Karpas-422 (cell line): ENCODE data around the gene NTSR1. TPM values are rescaled to one million over a fixed set of nuclear protein-coding genes. Genes with fewer than 3 reads are reported as not detected.

Source experiments
- DNase-seq: peaks from one replicate; pipeline ENCODE4 v3.0.0-alpha.2; 2015
- H2AFZ ChIP-seq: fragments of 200-600 bp; sonication (generic); 2 replicates; pipeline ENCODE4 v1.6.1; 2014; ENCODE audit warnings: antibody characterized with exemption, low read length, mixed read lengths
- H3K27ac ChIP-seq: fragments of 200-600 bp; sonication (generic); 2 replicates; pipeline ENCODE4 v1.5.1; 2014; ENCODE audit warnings: mild to moderate bottlenecking, low read length, moderate library complexity
- H3K27me3 ChIP-seq: fragments of 200-600 bp; sonication (generic); 2 replicates; pipeline ENCODE4 v1.6.1; 2014; ENCODE audit warnings: low read length, mixed read lengths
- H3K36me3 ChIP-seq: fragments of 200-600 bp; sonication (generic); 2 replicates; pipeline ENCODE4 v1.6.1; 2014; ENCODE audit warnings: low read length, mixed read lengths; ENCODE audit not compliant: insufficient read depth
- H3K4me1 ChIP-seq: fragments of 200-600 bp; sonication (generic); 2 replicates; pipeline ENCODE4 v1.6.1; 2014; ENCODE audit warnings: mild to moderate bottlenecking, low read length, mixed read lengths
- H3K4me2 ChIP-seq: fragments of 200-600 bp; sonication (generic); 2 replicates; pipeline ENCODE4 v1.6.1; 2014; ENCODE audit warnings: low read length, low read depth, mild to moderate bottlenecking; ENCODE audit not compliant: poor library complexity, severe bottlenecking
- H3K4me3 ChIP-seq: fragments of 200-600 bp; sonication (generic); 2 replicates; pipeline ENCODE4 v1.5.1; 2014; ENCODE audit warnings: mild to moderate bottlenecking, antibody characterized with exemption, low read length, mixed read lengths
- H3K79me2 ChIP-seq: fragments of 200-600 bp; sonication (generic); 2 replicates; pipeline ENCODE4 v1.6.1; 2014; ENCODE audit warnings: mild to moderate bottlenecking, low read length, mixed read lengths
- H3K9ac ChIP-seq: fragments of 200-600 bp; sonication (generic); 2 replicates; pipeline ENCODE4 v1.6.0; 2014; ENCODE audit warnings: low read length
- H3K9me2 ChIP-seq: fragments of 200-600 bp; sonication (generic), shearing (Covaris generic); replicated peaks from 2 replicates; pipeline ENCODE4 v1.6.0; 2014; ENCODE audit warnings: mild to moderate bottlenecking, low read length, moderate library complexity; ENCODE audit not compliant: insufficient read depth
- H3K9me3 ChIP-seq: fragments of 300-700, 200-600 bp; sonication (generic); 2 replicates; pipeline ENCODE4 v1.6.1; 2014; ENCODE audit warnings: low read length, mixed read lengths
- H4K20me1 ChIP-seq: fragments of 200-600 bp; sonication (generic); 2 replicates; pipeline ENCODE4 v1.6.1; 2014; ENCODE audit warnings: mild to moderate bottlenecking, antibody characterized with exemption, low read length, low read depth; ENCODE audit not compliant: insufficient read depth
- total RNA-seq: library from RNA; depleted of rRNA; stranded (reverse); fragments of >200 nt; shearing (Covaris generic); gene quantifications from 2 replicates; pipeline ENCODE4 v1.2.3, GENCODE V29; 2014; ENCODE audit warnings: low replicate concordance

NTSR1 gene
- total RNA-seq, 1 experiment from 2014 or later, result not detected

DNA sequence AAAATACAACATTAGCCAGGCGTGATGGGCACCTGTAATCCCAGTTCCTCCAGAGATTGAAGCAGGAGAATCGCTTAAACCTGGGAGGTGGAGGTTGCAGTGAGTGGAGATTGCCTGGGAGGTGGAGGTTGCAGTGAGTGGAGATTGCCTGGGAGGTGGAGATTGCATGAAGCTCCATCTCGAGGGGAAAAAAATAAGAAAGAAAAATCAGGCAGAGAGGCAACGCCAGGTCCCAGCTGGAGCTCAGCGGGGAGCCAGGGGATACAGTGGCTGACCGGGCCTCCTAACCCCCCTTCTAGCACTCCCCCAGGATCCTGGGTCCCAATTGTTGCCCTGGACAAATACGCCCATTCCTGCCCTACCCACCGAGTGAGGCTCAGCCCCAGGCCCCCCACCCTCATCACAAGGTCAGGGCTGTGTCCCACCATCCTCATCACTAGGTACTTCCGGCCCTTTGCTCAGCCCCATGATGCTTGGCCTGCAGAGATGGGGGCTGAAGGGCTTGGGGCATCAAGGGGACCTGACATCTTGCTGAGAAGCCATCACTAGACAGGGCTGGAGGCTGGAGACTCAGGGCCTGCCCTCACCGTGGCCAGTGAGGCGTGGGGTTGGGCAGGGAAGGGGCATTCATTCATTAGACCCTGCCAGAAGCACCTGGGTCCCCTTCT lies 97.9 kb downstream of the NTSR1 start:
- Histone ChIP-seq H3K4me2 (peak overlapping the region; percentile 99), H3K4me1 (peaks cover 32% of the 10 kb centered on the region), H3K9me2 (no peaks in the 10 kb centered on the region), H3K9me3 (no peaks in the 10 kb centered on the region), H2AFZ (no peak overlapping the region), H3K4me3 (peak overlapping the region; percentile 90), H3K27me3 (no peaks in the 10 kb centered on the region), H3K36me3 (peaks cover 14% of the 10 kb centered on the region), H3K27ac (peak overlapping the region; percentile 69; the same call in 1 of the 2 replicates), H3K9ac (peak overlapping the region; percentile 95), H4K20me1 (peaks cover 40% of the 10 kb centered on the region), H3K79me2 (peaks cover 23% of the 10 kb centered on the region)
- no peak for DNase-seq

GRCh38 chr20:62807444-62808210 lies 99.0 kb downstream of the NTSR1 start:
- peaks cover 23% of the 10 kb centered on the region for H3K79me2 ChIP-seq
- no peaks in the 10 kb centered on the region for H3K9me2 ChIP-seq
- peaks cover 40% of the 10 kb centered on the region for H4K20me1 ChIP-seq
- no peaks in the 10 kb centered on the region for H3K9me3 ChIP-seq
- H2AFZ ChIP-seq, result no peak overlapping the region
- H3K4me2 ChIP-seq, result peak overlapping the region; percentile 99
- H3K4me3 ChIP-seq, result no peak overlapping the region; the same call in 1 of the 2 replicates
- peaks cover 14% of the 10 kb centered on the region for H3K36me3 ChIP-seq
- H3K9ac ChIP-seq, result peak overlapping the region; percentile 95; the same call in 1 of the 2 replicates
- peaks cover 32% of the 10 kb centered on the region for H3K4me1 ChIP-seq
- no peaks in the 10 kb centered on the region for H3K27me3 ChIP-seq
- H3K27ac ChIP-seq, result 0 out of 2 replicates have a peak overlapping the region, but pooled peaks have one; percentile 69
- DNase-seq, result peak; percentile 40

DNA sequence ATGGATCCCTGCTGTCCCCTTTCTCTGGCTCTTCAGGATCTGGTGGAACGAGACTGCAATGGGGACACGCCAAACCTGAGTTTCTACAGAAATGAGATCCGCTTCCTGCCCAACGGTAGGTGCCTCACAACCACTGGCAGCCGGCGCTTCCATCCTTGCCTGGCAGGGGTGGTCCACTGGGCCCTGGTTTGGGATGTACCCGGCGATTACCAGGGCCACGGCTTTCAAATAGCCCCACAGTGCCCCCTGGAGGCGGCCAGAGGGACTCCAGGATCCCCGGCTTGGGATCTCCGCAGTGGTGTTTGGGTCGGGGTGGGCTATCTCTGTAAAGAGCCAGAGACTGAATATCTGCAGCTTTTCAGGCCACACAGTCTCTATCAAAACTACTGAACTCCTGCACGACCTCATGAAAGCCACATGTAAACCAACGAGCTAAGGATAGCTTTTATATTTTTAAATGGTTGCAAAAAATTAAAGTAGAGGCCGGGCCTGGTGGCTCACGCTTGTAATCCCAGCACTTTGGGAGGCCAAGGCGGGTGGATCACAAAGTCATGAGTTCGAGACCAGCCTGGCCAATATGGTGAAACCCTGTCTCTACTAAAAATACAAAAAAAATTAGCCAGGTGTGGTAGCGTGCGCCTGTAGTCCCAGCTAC lies 99.7 kb downstream of the NTSR1 start:
- peaks cover 32% of the 10 kb centered on the region for H3K4me1 ChIP-seq
- H3K4me2 ChIP-seq, result no peak overlapping the region
- H3K27me3 ChIP-seq, result no peaks in the 10 kb centered on the region
- H3K9me3 ChIP-seq, result no peaks in the 10 kb centered on the region
- H3K36me3 ChIP-seq, result peaks cover 14% of the 10 kb centered on the region
- H3K27ac ChIP-seq, result no peak overlapping the region
- H4K20me1 ChIP-seq, result peaks cover 40% of the 10 kb centered on the region
- no peaks in the 10 kb centered on the region for H3K9me2 ChIP-seq
- DNase-seq, result peak; percentile 85
- no peak overlapping the region for H3K4me3 ChIP-seq
- H3K9ac ChIP-seq, result no peak overlapping the region
- peaks cover 23% of the 10 kb centered on the region for H3K79me2 ChIP-seq
- H2AFZ ChIP-seq, result no peak overlapping the region

DNA sequence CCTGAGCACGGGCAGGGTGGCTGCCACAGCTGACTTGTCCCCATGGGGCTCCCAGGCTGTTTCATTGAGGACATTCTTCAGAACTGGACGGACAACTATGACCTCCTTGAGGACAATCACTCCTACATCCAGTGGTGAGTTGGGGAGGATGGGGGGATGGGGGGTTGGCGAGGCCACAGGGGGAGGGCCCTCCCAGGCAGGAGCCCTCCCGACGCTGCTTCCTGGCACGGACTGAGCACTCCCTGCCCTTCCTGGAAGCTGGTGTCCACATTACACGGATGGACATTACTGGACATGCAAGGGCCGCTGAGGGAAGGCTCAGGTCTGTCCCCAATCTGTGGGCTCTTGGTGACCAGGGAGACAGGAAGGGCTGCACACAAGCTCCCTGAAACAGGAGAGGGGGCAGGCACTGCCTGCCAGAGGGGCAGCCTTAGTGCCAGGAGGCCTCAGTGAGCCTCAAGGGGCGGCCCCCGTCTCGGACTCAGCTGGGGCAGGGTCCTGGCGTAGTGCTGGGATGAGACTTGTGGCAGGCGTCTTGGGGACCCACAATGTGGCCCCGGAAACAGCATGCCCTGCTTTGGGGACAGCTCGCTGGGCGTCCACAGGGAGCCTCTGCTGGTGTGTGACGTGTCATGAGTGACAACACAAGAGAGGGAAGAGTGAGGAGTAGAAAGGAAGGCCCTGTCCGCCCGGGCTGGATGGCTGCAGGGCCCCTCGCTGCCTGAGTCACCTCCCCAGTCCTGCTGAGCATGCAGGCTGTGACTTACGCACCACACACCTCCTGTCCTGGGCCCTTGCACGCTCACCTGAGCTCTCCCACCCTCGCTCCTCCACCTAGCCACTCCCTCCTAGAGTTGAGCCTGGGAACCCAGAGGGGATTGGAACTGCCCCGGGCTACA lies 101.1 kb downstream of the NTSR1 start:
- no peaks in the 10 kb centered on the region for H3K9me3 ChIP-seq
- peaks cover 22% of the 10 kb centered on the region for H3K79me2 ChIP-seq
- no peaks in the 10 kb centered on the region for H3K9me2 ChIP-seq
- no peak overlapping the region for H2AFZ ChIP-seq
- peaks cover 44% of the 10 kb centered on the region for H4K20me1 ChIP-seq
- no peak for DNase-seq
- no peak overlapping the region for H3K27ac ChIP-seq
- H3K4me3 ChIP-seq, result no peak overlapping the region
- no peak overlapping the region for H3K9ac ChIP-seq
- peaks cover 14% of the 10 kb centered on the region for H3K36me3 ChIP-seq
- H3K27me3 ChIP-seq, result no peaks in the 10 kb centered on the region
- peaks cover 24% of the 10 kb centered on the region for H3K4me1 ChIP-seq
- H3K4me2 ChIP-seq, result no peak overlapping the region

- Histone ChIP-seq H3K4me3 (no peak overlapping the region), H3K9me2 (no peaks in the 10 kb centered on the region), H3K27me3 (no peaks in the 10 kb centered on the region), H3K4me2 (no peak overlapping the region), H3K4me1 (peaks cover 17% of the 10 kb centered on the region), H4K20me1 (peaks cover 34% of the 10 kb centered on the region), H3K9me3 (no peaks in the 10 kb centered on the region), H2AFZ (no peak overlapping the region), H3K27ac (no peak overlapping the region), H3K9ac (no peak overlapping the region), H3K36me3 (peaks cover 14% of the 10 kb centered on the region), H3K79me2 (peaks cover 7% of the 10 kb centered on the region)
- no peak for DNase-seq
Measured at GRCh38 chr20:62811320-62811719, 102.7 kb downstream of the NTSR1 start.

GRCh38 chr20:62811720-62812119 lies 103.1 kb downstream of the NTSR1 start:
- H3K4me2 ChIP-seq, result no peak overlapping the region
- H3K27me3 ChIP-seq, result no peaks in the 10 kb centered on the region
- H3K9me3 ChIP-seq, result no peaks in the 10 kb centered on the region
- peaks cover 3% of the 10 kb centered on the region for H3K79me2 ChIP-seq
- H2AFZ ChIP-seq, result no peak overlapping the region
- peaks cover 13% of the 10 kb centered on the region for H3K4me1 ChIP-seq
- no peak overlapping the region for H3K27ac ChIP-seq
- peaks cover 14% of the 10 kb centered on the region for H3K36me3 ChIP-seq
- peaks cover 30% of the 10 kb centered on the region for H4K20me1 ChIP-seq
- no peak overlapping the region for H3K9ac ChIP-seq
- no peak for DNase-seq
- H3K4me3 ChIP-seq, result no peak overlapping the region
- no peaks in the 10 kb centered on the region for H3K9me2 ChIP-seq
